Ovary (tissue), 3 donors: ENCODE data around the gene ANK3.

Source experiments
- CTCF ChIP-seq, 3 donors: fragments of 450-650 bp in 2 of 3; fragments of 200-600 bp in 1 of 3; IDR thresholded peaks; one replicate each; pipeline versions ENCODE4 v1.5.1 to v1.8.0; 2016 to 2022; ENCODE audit warnings: antibody characterized with exemption in 3 of 3, mild to moderate bottlenecking in 1 of 3
- EP300 ChIP-seq: sonication (generic); formaldehyde crosslinking; IDR thresholded peaks from one replicate; pipeline ENCODE4 v1.6.1; 2017; ENCODE audit warnings: antibody characterized with exemption
- POLR2A ChIP-seq: fragments of 450-650 bp; IDR thresholded peaks from one replicate; pipeline ENCODE4 v1.6.1; 2017; ENCODE audit warnings: antibody characterized with exemption, mild to moderate bottlenecking, moderate library complexity
- donor health status: DM: no; HTN: no; CAD: no.

DNA sequence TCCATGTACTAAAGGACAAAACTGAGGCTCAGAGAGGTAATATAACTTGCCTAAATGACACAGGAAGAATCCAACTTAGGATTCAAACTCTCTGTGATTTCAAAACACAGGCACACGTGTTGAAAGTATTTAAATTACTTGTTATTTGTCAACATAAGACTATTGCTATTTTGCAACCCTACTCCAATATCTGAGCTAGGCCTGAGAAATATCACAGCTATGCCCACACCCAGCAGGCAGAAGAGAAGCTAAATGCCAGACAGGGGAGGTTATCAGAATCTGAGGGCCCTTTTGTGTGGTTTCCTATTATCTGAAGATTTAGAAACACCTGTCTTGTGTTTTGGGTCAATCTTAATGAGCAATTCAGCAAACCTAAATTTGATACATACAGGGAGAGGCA, 204.3 kb downstream of the ANK3 start:
- no peak for TF ChIP-seq CTCF (IDR thresholded peaks at IDR 0.05)
- TF ChIP-seq EP300 = no peak
- no peak for TF ChIP-seq POLR2A
